ENCODE measurements around the gene GOLGA8H.
"Not testable (repeated sequence)": the region's sequence is repeated elsewhere in the genome, so short reads cannot be mapped to it uniquely, and the experiment has no call there.

Gene GOLGA8H

GRCh38 chr15:30603796-30604195, at the start of gene GOLGA8H:
Gene GOLGA8H, plus strand, starts transcription at chr15:30604028. Its CDS starts 98 bp downstream, at chr15:30604126.
- H3K9ac ChIP-seq (ENCODE audit: low read depth, low read length); H3K36me3 ChIP-seq (ENCODE audit: insufficient read depth, low read length); H3K4me1 ChIP-seq (ENCODE audit: insufficient read depth, low read length); H3K9me3 ChIP-seq (ENCODE audit: control insufficient read depth, insufficient read depth, low read length): not testable (repeated sequence)

- H3K9ac ChIP-seq (ENCODE audit: low read depth, low read length); H3K36me3 ChIP-seq (ENCODE audit: insufficient read depth, low read length); H3K4me1 ChIP-seq (ENCODE audit: insufficient read depth, low read length); H3K9me3 ChIP-seq (ENCODE audit: control insufficient read depth, insufficient read depth, low read length): not testable (repeated sequence)
Measured at GRCh38 chr15:30566949-30567348, 36.9 kb upstream of the GOLGA8H start.

GRCh38 chr15:30573012-30573491, 30.8 kb upstream of the GOLGA8H start:
- not testable (repeated sequence) for H3K9me3 ChIP-seq (ENCODE audit: control insufficient read depth, insufficient read depth, low read length); H3K9ac ChIP-seq (ENCODE audit: low read depth, low read length); H3K36me3 ChIP-seq (ENCODE audit: insufficient read depth, low read length); H3K4me1 ChIP-seq (ENCODE audit: insufficient read depth, low read length)

GRCh38 chr15:30579394-30579970, 24.3 kb upstream of the GOLGA8H start:
- not testable (repeated sequence) for H3K36me3 ChIP-seq (ENCODE audit: insufficient read depth, low read length); H3K4me1 ChIP-seq (ENCODE audit: insufficient read depth, low read length); H3K9ac ChIP-seq (ENCODE audit: low read depth, low read length); H3K9me3 ChIP-seq (ENCODE audit: control insufficient read depth, insufficient read depth, low read length)

- H3K9me3 ChIP-seq (ENCODE audit: control insufficient read depth, insufficient read depth, low read length); H3K9ac ChIP-seq (ENCODE audit: low read depth, low read length); H3K36me3 ChIP-seq (ENCODE audit: insufficient read depth, low read length); H3K4me1 ChIP-seq (ENCODE audit: insufficient read depth, low read length): not testable (repeated sequence)
Measured at GRCh38 chr15:30580716-30581115, 23.1 kb upstream of the GOLGA8H start.

- H3K9ac ChIP-seq (ENCODE audit: low read depth, low read length); H3K4me1 ChIP-seq (ENCODE audit: insufficient read depth, low read length); H3K9me3 ChIP-seq (ENCODE audit: control insufficient read depth, insufficient read depth, low read length); H3K36me3 ChIP-seq (ENCODE audit: insufficient read depth, low read length): not testable (repeated sequence)
Measured at GRCh38 chr15:30598953-30599352, 4.9 kb upstream of the GOLGA8H start.

- not testable (repeated sequence) for H3K36me3 ChIP-seq (ENCODE audit: insufficient read depth, low read length); H3K9me3 ChIP-seq (ENCODE audit: control insufficient read depth, insufficient read depth, low read length); H3K4me1 ChIP-seq (ENCODE audit: insufficient read depth, low read length); H3K9ac ChIP-seq (ENCODE audit: low read depth, low read length)
Measured at GRCh38 chr15:30612271-30612670, 8.4 kb downstream of the GOLGA8H start.

GRCh38 chr15:30621342-30621741, 17.5 kb downstream of the GOLGA8H start:
- not testable (repeated sequence) for H3K9me3 ChIP-seq (ENCODE audit: control insufficient read depth, insufficient read depth, low read length); H3K36me3 ChIP-seq (ENCODE audit: insufficient read depth, low read length); H3K9ac ChIP-seq (ENCODE audit: low read depth, low read length); H3K4me1 ChIP-seq (ENCODE audit: insufficient read depth, low read length)

GRCh38 chr15:30625436-30626193, 21.8 kb downstream of the GOLGA8H start, which contains the start of gene ARHGAP11B:
Gene ARHGAP11B, plus strand, starts transcription at chr15:30626128.
- peak within 1 kb of the TSS; percentile 75 for H3K9ac ChIP-seq (ENCODE audit: low read depth, low read length)
- not testable (repeated sequence) for H3K4me1 ChIP-seq (ENCODE audit: insufficient read depth, low read length); H3K36me3 ChIP-seq (ENCODE audit: insufficient read depth, low read length); H3K9me3 ChIP-seq (ENCODE audit: control insufficient read depth, insufficient read depth, low read length)

GRCh38 chr15:30626194-30626565, 22.4 kb downstream of the GOLGA8H start:
- peak overlapping the region; percentile 75 for H3K9ac ChIP-seq (ENCODE audit: low read depth, low read length)
- not testable (repeated sequence) for H3K4me1 ChIP-seq (ENCODE audit: insufficient read depth, low read length); H3K36me3 ChIP-seq (ENCODE audit: insufficient read depth, low read length); H3K9me3 ChIP-seq (ENCODE audit: control insufficient read depth, insufficient read depth, low read length)

- not testable (repeated sequence) for H3K4me1 ChIP-seq (ENCODE audit: insufficient read depth, low read length); H3K36me3 ChIP-seq (ENCODE audit: insufficient read depth, low read length); H3K9me3 ChIP-seq (ENCODE audit: control insufficient read depth, insufficient read depth, low read length)
- peak overlapping the region; percentile 75; the same call in 1 of the 2 replicates for H3K9ac ChIP-seq (ENCODE audit: low read depth, low read length)
Measured at GRCh38 chr15:30626632-30627031, 22.8 kb downstream of the GOLGA8H start.

- Histone ChIP-seq H3K9ac (ENCODE audit: low read depth, low read length) (no peak overlapping the region), H3K4me1 (ENCODE audit: insufficient read depth, low read length) (no peaks in the 10 kb centered on the region), H3K9me3 (ENCODE audit: control insufficient read depth, insufficient read depth, low read length) (no peaks in the 10 kb centered on the region), H3K36me3 (ENCODE audit: insufficient read depth, low read length) (no peaks in the 10 kb centered on the region)
Measured at GRCh38 chr15:30650012-30650929, 46.4 kb downstream of the GOLGA8H start.

- H3K36me3 ChIP-seq (ENCODE audit: insufficient read depth, low read length); H3K4me1 ChIP-seq (ENCODE audit: insufficient read depth, low read length); H3K9me3 ChIP-seq (ENCODE audit: control insufficient read depth, insufficient read depth, low read length); H3K9ac ChIP-seq (ENCODE audit: low read depth, low read length): not testable (repeated sequence)
Measured at GRCh38 chr15:30661154-30661553, 57.3 kb downstream of the GOLGA8H start.
